Activated CD4-positive, alpha-beta memory T cell treated with anti-CD3 and anti-CD28 coated beads, Interleukin-2, amount 10 ng/mL, durations not matched to agents 7 days and 5 days (primary cell): ENCODE results near the gene PTGDS. TPM values are rescaled to one million over a fixed set of nuclear protein-coding genes. Genes with fewer than 3 reads are reported as not detected.

Experiments
- CTCF ChIA-PET: fragments of 350-600 bp; sonication (Branson Sonifier 250); formaldehyde crosslinking; loops from one replicate; lab custom pipeline; 2021; ENCODE audit warnings: antibody characterized with exemption, inconsistent platforms; lab: Charles Lee
- POLR2A ChIA-PET: fragments of 350-600 bp; sonication (Branson Sonifier 250); formaldehyde crosslinking; loops from one replicate; lab custom pipeline; 2021; ENCODE audit warnings: antibody characterized with exemption; lab: Charles Lee
- DNase-seq: peaks from one replicate; pipeline ENCODE4 v3.0.0-alpha.2; 2020
- H3K27ac Mint-ChIP-seq: one replicate; pipeline ENCODE4 v1.8.0; 2021; ENCODE audit warnings: mild to moderate bottlenecking, mixed read lengths
- H3K27me3 Mint-ChIP-seq: one replicate; pipeline ENCODE4 v1.8.0; 2021; ENCODE audit warnings: mixed read lengths
- H3K36me3 Mint-ChIP-seq: one replicate; pipeline ENCODE4 v1.8.0; 2021; ENCODE audit warnings: low read depth, mixed read lengths
- H3K4me1 Mint-ChIP-seq: one replicate; pipeline ENCODE4 v1.8.0; 2021; ENCODE audit warnings: mixed read lengths
- H3K4me3 Mint-ChIP-seq: one replicate; pipeline ENCODE4 v1.8.0; 2021; ENCODE audit warnings: mild to moderate bottlenecking, mixed read lengths
- H3K9me3 Mint-ChIP-seq: one replicate; pipeline ENCODE4 v1.8.0; 2021; ENCODE audit warnings: mixed read lengths
- total RNA-seq, 2 experiments: library from RNA; stranded (reverse); gene quantifications; one replicate each; pipeline ENCODE4 v1.2.3, GENCODE V29; 2021

The PTGDS gene
- total RNA-seq, 2 experiments from 2014 or later: 44.2 to 45.4 TPM

- Mint-ChIP-seq H3K9me3 (no peaks in the 10 kb centered on the region), H3K36me3 (peaks cover 5% of the 10 kb centered on the region), H3K4me1 (peaks cover 57% of the 10 kb centered on the region), H3K27me3 (no peaks in the 10 kb centered on the region), H3K4me3 (peak overlapping the region; percentile 76), H3K27ac (peak overlapping the region; percentile 91)
- CTCF ChIA-PET: interaction anchor here (0.6 to 9.9 kb wide), 42 partner anchors 9 to 302 kb away, joined by 3 to 149 read pairs (median 5); partner anchors contain the start of genes AJM1, C8G, CLIC3 and FBXW5
- peak; percentile 79 for DNase-seq
- POLR2A ChIA-PET: interaction anchor here (0.5 to 2.9 kb wide), 14 partner anchors 8 to 496 kb away, joined by 3 to 15 read pairs (median 4); partner anchors contain the start of genes MAN1B1, NPDC1, PAXX and SAPCD2
Measured at GRCh38 chr9:137029058-137029936, 52.0 kb downstream of the PTGDS start.

DNA sequence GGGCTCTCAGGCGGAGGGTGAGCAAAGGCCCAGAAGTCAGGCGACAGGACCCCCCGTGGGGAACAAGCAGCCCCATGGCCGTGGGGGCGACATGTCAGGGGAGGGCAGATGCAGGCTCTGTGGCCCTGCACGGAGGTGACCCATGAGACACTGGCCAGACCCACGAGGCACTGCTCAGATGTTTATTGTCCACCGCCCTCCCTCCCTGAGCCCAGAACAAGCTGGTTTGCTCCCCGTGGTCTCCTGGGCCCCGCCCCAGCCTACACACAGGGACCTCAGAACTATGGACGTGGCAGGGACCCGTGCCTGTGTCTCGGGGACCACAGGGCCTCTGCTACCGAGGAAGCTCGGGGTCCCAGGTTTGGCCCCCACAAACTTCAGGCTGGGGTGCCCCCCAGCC is 52.7 kb downstream of the PTGDS start:
- peak overlapping the region; percentile 91 for H3K27ac Mint-ChIP-seq
- no peaks in the 10 kb centered on the region for H3K9me3 Mint-ChIP-seq
- no peak for DNase-seq
- peak overlapping the region; percentile 76 for H3K4me3 Mint-ChIP-seq
- POLR2A ChIA-PET: interaction anchor here (1.2 to 2.9 kb wide), 9 partner anchors 8 to 211 kb away, joined by 3 to 15 read pairs (median 5); partner anchors contain the start of genes CLIC3, PAXX and TUBB4B
- H3K4me1 Mint-ChIP-seq: peaks cover 64% of the 10 kb centered on the region
- peaks cover 5% of the 10 kb centered on the region for H3K36me3 Mint-ChIP-seq
- CTCF ChIA-PET: interaction anchor here (0.6 to 9.9 kb wide), 37 partner anchors 9 to 303 kb away, joined by 3 to 149 read pairs (median 7); partner anchors contain the start of genes AJM1, C8G, CLIC3 and FBXW5
- no peaks in the 10 kb centered on the region for H3K27me3 Mint-ChIP-seq

- H3K27ac Mint-ChIP-seq: peak overlapping the region; percentile 91
- H3K4me3 Mint-ChIP-seq: peak overlapping the region; percentile 76
- H3K9me3 Mint-ChIP-seq: no peaks in the 10 kb centered on the region
- no peaks in the 10 kb centered on the region for H3K27me3 Mint-ChIP-seq
- CTCF ChIA-PET: interaction anchor here (1.2 to 9.9 kb wide), 13 partner anchors 11 to 244 kb away, joined by 3 to 149 read pairs (median 8); partner anchors contain the start of genes AJM1, C8G, CLIC3 and FBXW5
- H3K4me1 Mint-ChIP-seq: peaks cover 70% of the 10 kb centered on the region
- POLR2A ChIA-PET: interaction anchor here (1.2 to 2.9 kb wide), 7 partner anchors 14 to 224 kb away, joined by 3 to 15 read pairs (median 5); partner anchors contain the start of genes CLIC3, PAXX and RABL6
- peaks cover 5% of the 10 kb centered on the region for H3K36me3 Mint-ChIP-seq
- DNase-seq: peak; percentile 69
Measured at GRCh38 chr9:137030538-137031527, 53.5 kb downstream of the PTGDS start.

Other genes with a start within 250 kb of the PTGDS start
- gene LCN10, start 234.6 kb upstream of the PTGDS start, total RNA-seq: not detected
- gene LCN6, start 229.0 kb upstream of the PTGDS start, total RNA-seq: under 1 TPM in 1 of 2 experiments, not detected in 1; 0.40 TPM
- gene LCN8, start 219.3 kb upstream of the PTGDS start, total RNA-seq: not detected
- gene LCN15, start 213.0 kb upstream of the PTGDS start, total RNA-seq: not detected
- 10 to 100 TPM; 39.6 to 42.9 TPM for gene TMEM141, start 186.2 kb upstream of the PTGDS start, total RNA-seq
- gene CCDC183, start 181.2 kb upstream of the PTGDS start, total RNA-seq: 1 to 10 TPM in 1 of 2 experiments, under 1 TPM in 1; 0.96 to 1.4 TPM
- 10 to 100 TPM; 96.0 to 96.2 TPM for gene RABL6, start 169.6 kb upstream of the PTGDS start, total RNA-seq
- gene AJM1, start 135.0 kb upstream of the PTGDS start, total RNA-seq: 1 to 10 TPM; 8.7 TPM
- gene PHPT1, start 128.1 kb upstream of the PTGDS start, total RNA-seq: 10 to 100 TPM; 82.3 to 85.4 TPM
- gene MAMDC4, start 125.2 kb upstream of the PTGDS start, total RNA-seq: 10 to 100 TPM; 12.5 to 13.6 TPM
- 100 to 1,000 TPM; 301 to 316 TPM for gene EDF1, start 111.2 kb upstream of the PTGDS start, total RNA-seq
- 10 to 100 TPM; 43.6 to 45.7 TPM for gene TRAF2, start 91.0 kb upstream of the PTGDS start, total RNA-seq
- 100 to 1,000 TPM; 118 to 119 TPM for gene FBXW5, start 32.8 kb upstream of the PTGDS start, total RNA-seq
- gene C8G, start 32.3 kb upstream of the PTGDS start, total RNA-seq: 1 to 10 TPM; 1.5 to 3.2 TPM
- 1 to 10 TPM; 2.5 to 2.9 TPM for gene LCN12, start 25.2 kb upstream of the PTGDS start, total RNA-seq
- 1 to 10 TPM in 1 of 2 experiments, under 1 TPM in 1; 0.98 to 1.0 TPM for gene LCNL1, start 5.5 kb downstream of the PTGDS start, total RNA-seq
- 10 to 100 TPM; 64.4 to 68.5 TPM for gene PAXX, start 14.9 kb downstream of the PTGDS start, total RNA-seq
- 1 to 10 TPM; 3.7 to 4.9 TPM for gene CLIC3, start 19.1 kb downstream of the PTGDS start, total RNA-seq
- 10 to 100 TPM; 55.5 to 65.9 TPM for gene ABCA2, start 50.7 kb downstream of the PTGDS start, total RNA-seq
- 10 to 100 TPM in 1 of 2 experiments, 1 to 10 TPM in 1; 9.9 to 10.4 TPM for gene FUT7, start 54.6 kb downstream of the PTGDS start, total RNA-seq
- 10 to 100 TPM; 82.8 to 89.2 TPM for gene NPDC1, start 68.7 kb downstream of the PTGDS start, total RNA-seq
- gene ENTPD2, start 76.6 kb downstream of the PTGDS start, total RNA-seq: under 1 TPM; 0.15 to 0.40 TPM
- gene SAPCD2, start 93.1 kb downstream of the PTGDS start, total RNA-seq: 10 to 100 TPM; 26.8 to 27.0 TPM
- gene UAP1L1, start 100.0 kb downstream of the PTGDS start, total RNA-seq: 10 to 100 TPM; 20.2 to 21.9 TPM
- 10 to 100 TPM; 51.4 to 51.9 TPM for gene MAN1B1, start 109.5 kb downstream of the PTGDS start, total RNA-seq
- gene DPP7, start 137.2 kb downstream of the PTGDS start, total RNA-seq: 100 to 1,000 TPM; 253 to 257 TPM
- under 1 TPM; 0.40 to 0.43 TPM for gene GRIN1, start 161.7 kb downstream of the PTGDS start, total RNA-seq
- not detected for gene LRRC26, start 192.5 kb downstream of the PTGDS start, total RNA-seq
- gene TMEM210, start 194.6 kb downstream of the PTGDS start, total RNA-seq: not detected
- 10 to 100 TPM; 53.3 to 57.8 TPM for gene ANAPC2, start 211.1 kb downstream of the PTGDS start, total RNA-seq
- 10 to 100 TPM; 70.0 to 76.3 TPM for gene SSNA1, start 211.2 kb downstream of the PTGDS start, total RNA-seq
- gene TPRN, start 223.2 kb downstream of the PTGDS start, total RNA-seq: 1 to 10 TPM; 8.5 to 9.4 TPM
- 10 to 100 TPM; 28.9 to 29.2 TPM for gene TMEM203, start 228.1 kb downstream of the PTGDS start, total RNA-seq
- gene NDOR1, start 228.2 kb downstream of the PTGDS start, total RNA-seq: 10 to 100 TPM; 27.7 to 30.0 TPM
- gene RNF208, start 244.7 kb downstream of the PTGDS start, total RNA-seq: 1 to 10 TPM; 2.2 to 2.5 TPM
- under 1 TPM; 0.86 to 0.93 TPM for gene CYSRT1, start 247.7 kb downstream of the PTGDS start, total RNA-seq
- under 1 TPM in 1 of 2 experiments, not detected in 1; 0.20 TPM for gene RNF224, start 250.0 kb downstream of the PTGDS start, total RNA-seq